Midbrain (tissue), 1 donor: ENCODE data around the gene TRAM2.
"Not testable (repeated sequence)": the region's sequence is repeated elsewhere in the genome, so short reads cannot be mapped to it uniquely, and the experiment has no call there.

ENCODE experiments used
- DNase-seq: peaks from one replicate; lab custom pipeline; 2025; lab: John Stamatoyannopoulos, UW

The TRAM2 gene

DNA sequence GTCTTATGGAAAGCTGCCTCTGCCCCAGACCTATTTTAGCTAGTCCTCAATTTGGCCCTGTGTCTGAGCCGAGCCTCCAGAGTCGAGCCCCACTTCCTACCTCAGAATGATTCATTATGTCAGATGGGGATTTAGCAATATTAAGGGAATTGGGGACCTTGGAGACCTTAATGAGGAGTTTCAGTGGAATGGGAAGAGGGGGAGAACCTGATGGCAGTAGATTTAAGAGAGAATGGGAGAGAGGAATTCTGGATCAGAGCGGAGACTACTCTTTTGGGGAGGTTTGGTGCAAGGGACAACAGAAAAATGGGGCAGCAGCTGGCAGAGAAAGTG is 93.2 kb downstream of the TRAM2 start:
- DNase-seq, result no peak

DNA sequence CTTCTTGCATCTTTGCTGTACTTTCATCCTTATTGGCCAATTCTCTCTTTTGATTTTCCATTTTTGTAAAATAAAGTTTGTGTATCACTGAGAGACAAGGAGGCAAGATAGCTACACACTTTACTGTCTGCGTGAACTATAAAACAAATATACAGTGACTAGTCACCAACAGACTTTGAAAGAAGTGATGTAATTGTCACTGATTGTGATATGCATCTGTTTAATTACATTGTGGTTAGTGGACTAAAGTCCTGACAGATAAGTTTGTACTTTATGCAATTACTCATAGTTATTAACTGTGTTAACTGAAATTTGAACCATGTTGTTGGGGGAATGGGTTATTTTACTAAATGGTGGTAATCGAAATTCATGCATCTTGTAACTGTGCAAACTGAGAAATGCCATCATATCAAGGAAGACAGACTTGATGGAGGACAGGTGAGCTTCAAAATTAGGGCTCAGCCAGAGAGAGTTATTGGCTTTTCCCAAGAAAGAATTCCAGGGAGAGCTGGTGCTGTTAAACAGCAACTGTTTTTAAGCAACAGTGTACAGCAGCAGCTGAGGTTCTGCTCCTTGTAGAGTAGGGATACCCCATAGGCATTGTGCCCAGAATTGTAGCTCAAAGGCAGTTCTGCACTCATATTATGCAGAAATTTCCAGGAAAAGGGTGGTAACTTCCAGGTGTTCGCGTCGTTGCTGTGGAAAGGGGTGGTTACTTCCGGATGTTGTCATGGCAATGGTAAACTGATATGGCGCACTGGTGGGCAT is 93.8 kb downstream of the TRAM2 start:
- no peak for DNase-seq

- DNase-seq, result no peak
These were observed 101.6 kb downstream of the TRAM2 start for GRCh38 chr6:52475307-52475706.

- DNase-seq, result no peak
These were observed 102.7 kb downstream of the TRAM2 start for GRCh38 chr6:52474173-52474572.

DNA sequence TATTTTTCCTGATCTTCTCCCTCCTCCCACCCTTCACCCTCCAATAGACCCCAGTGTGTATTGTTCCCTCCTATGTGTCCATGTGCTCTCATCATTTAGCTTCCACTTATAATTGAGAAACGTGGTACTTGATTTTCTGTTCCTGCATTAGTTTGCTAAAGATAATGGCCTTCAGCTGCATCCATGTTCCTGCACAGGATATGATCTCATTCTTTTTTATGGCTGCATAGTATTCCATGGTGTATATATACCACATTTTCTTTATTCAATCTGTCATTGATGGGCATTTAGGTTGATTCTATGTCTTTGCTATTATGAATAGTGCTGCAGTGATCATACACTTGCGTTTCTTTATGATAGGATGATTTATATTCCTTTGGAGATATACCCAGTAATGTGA is 115.7 kb downstream of the TRAM2 start:
- DNase-seq, result not testable (repeated sequence)

GRCh38 chr6:52457096-52457495 is 119.8 kb downstream of the TRAM2 start:
- DNase-seq, result no peak

DNA sequence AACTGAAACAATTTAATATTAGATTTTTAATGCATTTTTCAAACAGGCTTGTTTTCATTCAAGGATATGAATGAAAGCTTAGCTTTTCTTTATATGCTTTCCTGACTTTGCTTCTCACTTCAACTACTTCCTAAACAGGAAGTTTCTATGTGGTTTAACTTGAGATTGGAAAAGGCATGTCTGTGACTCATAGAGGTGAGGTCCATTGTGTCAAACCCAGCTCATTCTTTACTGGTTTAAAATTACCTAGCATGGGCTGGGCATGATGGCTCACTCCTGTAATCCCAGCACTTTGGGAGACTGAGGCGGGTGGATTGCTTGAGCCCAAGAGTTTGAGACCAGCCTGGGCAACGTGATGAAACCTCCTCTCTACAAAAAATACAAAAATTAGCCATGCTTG is 122.3 kb downstream of the TRAM2 start:
- DNase-seq, result no peak
